ENCODE data around the gene DLG2.

- TF ChIP-seq CTCF (IDR thresholded peaks at IDR 0.05; ENCODE audit: low read length) (no peak), EZH2phosphoT487 (IDR thresholded peaks at IDR 0.05; ENCODE audit: low read length) (no peak)
Measured at GRCh38 chr11:83663446-83663845, 1963.7 kb downstream of the DLG2 start.

Data from MM.1S (cell line).